Measurements from ENCODE around the gene CCBE1. TPM values are rescaled to one million over a fixed set of nuclear protein-coding genes. Genes with fewer than 3 reads are reported as not detected.

The CCBE1 gene
- total and polyA plus RNA-seq, 9 of the 15 experiments (the other 6 are each of a cell fraction or from before 2014, with no cell fraction given), result 0.20 TPM; not detected in 8

- TF ChIP-seq, protein P1, sequence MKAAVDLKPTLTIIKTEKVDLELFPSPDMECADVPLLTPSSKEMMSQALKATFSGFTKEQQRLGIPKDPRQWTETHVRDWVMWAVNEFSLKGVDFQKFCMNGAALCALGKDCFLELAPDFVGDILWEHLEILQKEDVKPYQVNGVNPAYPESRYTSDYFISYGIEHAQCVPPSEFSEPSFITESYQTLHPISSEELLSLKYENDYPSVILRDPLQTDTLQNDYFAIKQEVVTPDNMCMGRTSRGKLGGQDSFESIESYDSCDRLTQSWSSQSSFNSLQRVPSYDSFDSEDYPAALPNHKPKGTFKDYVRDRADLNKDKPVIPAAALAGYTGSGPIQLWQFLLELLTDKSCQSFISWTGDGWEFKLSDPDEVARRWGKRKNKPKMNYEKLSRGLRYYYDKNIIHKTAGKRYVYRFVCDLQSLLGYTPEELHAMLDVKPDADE (conservative IDR thresholded peaks at IDR 0.05; ENCODE audit: control insufficient read depth, low read depth, low read length), result no peak
Measured at GRCh38 chr18:59609654-59610053, 87.6 kb downstream of the CCBE1 start (continued).

GRCh38 chr18:59607471-59607870 lies 89.8 kb downstream of the CCBE1 start:
- ChIA-PET CTCF (ENCODE audit: low intra/inter-chr PET ratio) (no interaction called here), POLR2A (no interaction called here)
- H2AFZ ChIP-seq (ENCODE audit: low read depth, low read length), result no peak overlapping the region
- H3K4me2 ChIP-seq (ENCODE audit: insufficient read depth, low read length), result no peak overlapping the region
- BruUV-seq (replicated peaks), result no TSS peak
- ATAC-seq (no peak), FAIRE-seq (no peak), DNase-seq (ENCODE audit: extremely low read depth in 1 of 4, low spot score in 3 of 4) (no peak)
- H3K27ac ChIP-seq (ENCODE audit: extremely low read depth, low read depth, low read length), result no peak overlapping the region
- H3K9ac ChIP-seq (ENCODE audit: insufficient read depth in 1 of 2, low read depth in 2 of 2, low read length in 2 of 2), result no peak overlapping the region
- H3K79me2 ChIP-seq (ENCODE audit: control insufficient read depth, insufficient read depth, low read length), result no peaks in the 10 kb centered on the region
- intact Hi-C loops (cut with micrococcal nuclease), result no loop called here
- H3K4me1 ChIP-seq (replicated peaks in 1 of 2; ENCODE audit: control insufficient read depth in 2 of 2, insufficient read depth in 2 of 2, low read length in 2 of 2), result no peaks in the 10 kb centered on the region
- no peak overlapping the region for H3K4me3 ChIP-seq
- H3K9me3 ChIP-seq (replicated peaks; ENCODE audit: control insufficient read depth, insufficient read depth, low read depth, low read length), result no peaks in the 10 kb centered on the region
- in situ Hi-C loops (cut with MboI), result no loop called here
- H3K27me3 ChIP-seq (ENCODE audit: control insufficient read depth in 2 of 2, insufficient read depth in 2 of 2, low read length in 2 of 2), result no peaks in the 10 kb centered on the region
- H3K9me1 ChIP-seq (ENCODE audit: control insufficient read depth, insufficient read depth, low read length), result no peaks in the 10 kb centered on the region
- H4K20me1 ChIP-seq (replicated peaks; ENCODE audit: control insufficient read depth, insufficient read depth, low read length), result no peaks in the 10 kb centered on the region
- WGBS (ENCODE audit: insufficient coverage, low coverage, missing lambda C conversion rate), result 0% methylated on average over 7 of the region's 7 CpGs
- H3K36me3 ChIP-seq (ENCODE audit: control insufficient read depth, insufficient read depth, low read length), result no peaks in the 10 kb centered on the region
- no peak for TF ChIP-seq TFAM (CRISPR knock-in tag; conservative IDR thresholded peaks at IDR 0.05)
- TF ChIP-seq DACH1 (IDR thresholded peaks at IDR 0.05; ENCODE audit: partially characterized antibody), result no peak
- no peak for TF ChIP-seq GTF2B (IDR thresholded peaks at IDR 0.05; ENCODE audit: extremely low read depth, insufficient read length)
- TF ChIP-seq, protein P2, sequence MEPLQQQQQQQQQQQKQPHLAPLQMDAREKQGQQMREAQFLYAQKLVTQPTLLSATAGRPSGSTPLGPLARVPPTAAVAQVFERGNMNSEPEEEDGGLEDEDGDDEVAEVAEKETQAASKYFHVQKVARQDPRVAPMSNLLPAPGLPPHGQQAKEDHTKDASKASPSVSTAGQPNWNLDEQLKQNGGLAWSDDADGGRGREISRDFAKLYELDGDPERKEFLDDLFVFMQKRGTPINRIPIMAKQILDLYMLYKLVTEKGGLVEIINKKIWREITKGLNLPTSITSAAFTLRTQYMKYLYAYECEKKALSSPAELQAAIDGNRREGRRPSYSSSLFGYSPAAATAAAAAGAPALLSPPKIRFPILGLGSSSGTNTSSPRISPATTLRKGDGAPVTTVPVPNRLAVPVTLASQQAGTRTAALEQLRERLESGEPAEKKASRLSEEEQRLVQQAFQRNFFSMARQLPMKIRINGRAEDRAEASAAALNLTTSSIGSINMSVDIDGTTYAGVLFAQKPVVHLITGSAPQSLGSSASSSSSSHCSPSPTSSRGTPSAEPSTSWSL (CRISPR knock-in tag; IDR thresholded peaks at IDR 0.05; ENCODE audit: borderline replicate concordance), result no peak
